HCT116 (cell line): Measurements from ENCODE around the gene CHMP2A. TPM values are rescaled to one million over a fixed set of nuclear protein-coding genes. Genes with fewer than 3 reads are reported as not detected.
A peak's percentile ranks its signal among the peaks of the same experiment; 100 is the strongest.

Experiments used
- ATAC-seq: fragments of 200-7000 bp; cut with Tn5 transposase; 2 replicates; pipeline ENCODE4 v1.9.1; 2020; ENCODE audit warnings: mild to moderate bottlenecking, moderate library complexity
- BruUV-seq: library from RNA; stranded (reverse); fragments of 400-500 nt; replicated peaks from 2 replicates; lab custom pipeline; 2021; lab: Mats Ljungman, UMichigan
- CTCF ChIA-PET: fragments of 300-600 bp; sonication (Branson Sonifier 250); formaldehyde crosslinking; loops from one replicate; lab custom pipeline; 2021; ENCODE audit warnings: antibody characterized with exemption; lab: Charles Lee
- POLR2A ChIA-PET: fragments of 300-600, 350-600 bp; sonication (Branson Sonifier 250); formaldehyde crosslinking; loops from one replicate; lab custom pipeline; 2021; ENCODE audit warnings: antibody characterized with exemption; lab: Charles Lee
- RAD21 ChIA-PET, 2 experiments: fragments of 300-600 bp; sonication (Branson Sonifier 250); formaldehyde crosslinking; loops; one replicate each; lab custom pipeline; 2023; ENCODE audit warnings: low total read pairs in 2 of 2; ENCODE audit not compliant: uncharacterized antibody in 2 of 2, unreplicated experiment in 2 of 2, low non-redundant PET in 1 of 2; lab: Charles Lee
- DNase-seq: peaks from one replicate; pipeline ENCODE4 v3.0.0-alpha.2; 2010; ENCODE audit warnings: low read depth, low spot score
- H2AFZ ChIP-seq: fragments of 200-600 bp; shearing (Covaris generic), sonication (generic); 2 replicates; pipeline ENCODE4 v1.6.1; 2017; ENCODE audit warnings: low read depth, mixed run types, mixed read lengths, antibody characterized with exemption, low read length; ENCODE audit not compliant: poor library complexity, severe bottlenecking
- H3K27ac ChIP-seq: 2 replicates; pipeline ENCODE4 v1.5.1; 2012; ENCODE audit warnings: low read depth, low read length
- H3K27me3 ChIP-seq: fragments of 200-600 bp; sonication (generic); 2 replicates; pipeline ENCODE4 v1.6.1; 2016; ENCODE audit warnings: mixed run types, low read length, mixed read lengths; ENCODE audit not compliant: insufficient read depth
- H3K36me3 ChIP-seq, 2 experiments: fragments of 200-500 bp in 1 of 2; fragments of 200-600 bp in 1 of 2; sonication (Bioruptor generic) in 1 of 2; sonication (generic) in 1 of 2; 2 replicates each; pipeline versions ENCODE4 v1.5.1 to v1.6.1; 2014 to 2016; ENCODE audit warnings: low read length in 2 of 2, inconsistent platforms in 1 of 2, mixed read lengths in 1 of 2, mixed run types in 1 of 2; ENCODE audit not compliant: insufficient read depth in 2 of 2, control insufficient read depth in 1 of 2
- H3K4me1 ChIP-seq, 2 experiments: fragments of 200-600 bp in 1 of 2; sonication (generic) in 1 of 2; 2 replicates each; pipeline versions ENCODE4 v1.5.1 to v1.6.1; 2012 to 2017; ENCODE audit warnings: low read length in 2 of 2, inconsistent platforms in 1 of 2, mild to moderate bottlenecking in 1 of 2, mixed read lengths in 1 of 2, mixed run types in 1 of 2, moderate library complexity in 1 of 2; ENCODE audit not compliant: insufficient read depth in 2 of 2, control insufficient read depth in 1 of 2
- H3K4me2 ChIP-seq: fragments of 200-600 bp; sonication (generic); 2 replicates; pipeline ENCODE4 v1.6.1; 2017; ENCODE audit warnings: mixed run types, low read length, mixed read lengths
- H3K4me3 ChIP-seq, 2 experiments: fragments of 200-600 bp in 1 of 2; sonication (generic) in 1 of 2; replicated peaks in 1 of 2; 2 replicates each; pipeline ENCODE4 v1.5.1; 2011 to 2016; ENCODE audit warnings: low read length in 2 of 2, control low read depth in 1 of 2, low read depth in 1 of 2, mild to moderate bottlenecking in 1 of 2, mixed read lengths in 1 of 2, mixed run types in 1 of 2
- H3K79me2 ChIP-seq: fragments of 200-600 bp; sonication (generic); 2 replicates; pipeline ENCODE4 v1.6.1; 2017; ENCODE audit warnings: mild to moderate bottlenecking, mixed run types, low read length, moderate library complexity, mixed read lengths; ENCODE audit not compliant: insufficient read depth
- H3K9ac ChIP-seq: fragments of 200-600 bp; sonication (generic); 2 replicates; pipeline ENCODE4 v1.6.1; 2016; ENCODE audit warnings: low read length, mixed read lengths
- H3K9me2 ChIP-seq: fragments of 200-600 bp; sonication (generic), shearing (Covaris generic); 2 replicates; pipeline ENCODE4 v1.6.1; 2017; ENCODE audit warnings: mixed run types, mild to moderate bottlenecking, moderate library complexity; ENCODE audit not compliant: insufficient read depth
- H3K9me3 ChIP-seq, 2 experiments: fragments of 200-500 bp in 1 of 2; fragments of 200-600 bp in 1 of 2; sonication (Bioruptor generic) in 1 of 2; sonication (generic) in 1 of 2; 2 replicates each; pipeline ENCODE4 v1.6.1; 2014 to 2017; ENCODE audit warnings: low read length in 2 of 2, mixed read lengths in 2 of 2, inconsistent platforms in 1 of 2, low read depth in 1 of 2, mild to moderate bottlenecking in 1 of 2, mixed run types in 1 of 2, moderate library complexity in 1 of 2; ENCODE audit not compliant: control insufficient read depth in 1 of 2, insufficient read depth in 1 of 2
- H4K20me1 ChIP-seq: fragments of 200-600 bp; sonication (generic), shearing (Covaris generic); 2 replicates; pipeline ENCODE4 v1.6.1; 2017; ENCODE audit warnings: mixed run types, mild to moderate bottlenecking, moderate library complexity; ENCODE audit not compliant: insufficient read depth
- ATF3 ChIP-seq: IDR thresholded peaks from 2 replicates; pipeline ENCODE4 v1.6.1; 2012
- FOSL1 ChIP-seq: IDR thresholded peaks from 2 replicates; pipeline ENCODE4 v1.6.1; 2012; ENCODE audit warnings: low read depth
- POLR2A ChIP-seq: IDR thresholded peaks from 2 replicates; pipeline ENCODE4 v1.7.0; 2011; ENCODE audit warnings: borderline replicate concordance; ENCODE audit not compliant: insufficient read depth, insufficient read length; ENCODE audit errors: extremely low read depth
- POLR2AphosphoS5 ChIP-seq: IDR thresholded peaks from 2 replicates; pipeline ENCODE4 v1.6.1; 2011; ENCODE audit warnings: mild to moderate bottlenecking, low read depth, low read length, moderate library complexity
- intact Hi-C: fragments of 100-400 bp; cut with micrococcal nuclease; formaldehyde crosslinking; loops from 2 replicates; pipeline ENCODE4 v1.10.0; 2022
- total RNA-seq: library from RNA; stranded (reverse); gene quantifications from one replicate; pipeline ENCODE4 v1.2.1, GENCODE V29; 2021; ENCODE audit not compliant: unreplicated experiment

The CHMP2A gene
- total RNA-seq, 1 experiment from 2014 or later, result 125 TPM

GRCh38 chr19:58518256-58519086 lies 36.4 kb downstream of the CHMP2A start:
- RAD21 ChIA-PET, result interaction anchor here in 1 of 2 experiments (2.2 kb wide), 1 partner anchor 36 kb away, joined by 6 read pairs; the partner anchor contains the start of gene CHMP2A
- H2AFZ ChIP-seq, result no peak overlapping the region

More at GRCh38 chr19:58518256-58519086, 36.4 kb downstream of the CHMP2A start:
- Histone ChIP-seq H3K9me2 (no peaks in the 10 kb centered on the region), H3K36me3 (peaks cover 2 to 17% of the 10 kb centered on the region in 2 experiments; a peak in 2 of 4 replicates), H3K27me3 (no peaks in the 10 kb centered on the region), H4K20me1 (no peaks in the 10 kb centered on the region), H3K27ac (peak overlapping the region; percentile 91), H3K4me3 (peak overlapping the region; percentile 78 to 90), H3K9ac (peak overlapping the region; percentile 84), H3K79me2 (peaks cover 49% of the 10 kb centered on the region), H3K4me1 (peaks cover 15 to 42% of the 10 kb centered on the region in 2 experiments), H3K4me2 (peak overlapping the region; percentile 91), H3K9me3 (no peaks in the 10 kb centered on the region)
- CTCF ChIA-PET, result interaction anchor here (0.5 to 3.3 kb wide), 11 partner anchors 11 to 290 kb away, joined by 3 to 20 read pairs (median 4); partner anchors contain the start of genes CHMP2A, TRIM28, ZNF446 and ZNF497
- intact Hi-C loops, result loop anchor here (1.0 to 5.0 kb wide), 3 partner anchors 26 to 301 kb away; partner anchors contain the start of genes TRIM28 and ZSCAN22
- TF ChIP-seq ATF3, result no peak
- peak; percentile 63 for TF ChIP-seq POLR2AphosphoS5
- TF ChIP-seq FOSL1, result no peak
- TF ChIP-seq POLR2A, result peak; percentile 32
- POLR2A ChIA-PET, result interaction anchor here (0.6 to 3.8 kb wide), 6 partner anchors 17 to 156 kb away, joined by 3 to 33 read pairs (median 8); partner anchors contain the start of genes CHMP2A, TRIM28 and ZNF497
- DNase-seq (no peak), ATAC-seq (no peak)
- BruUV-seq, result no TSS peak
